Large intestine (tissue), 12 donors: Measurements from ENCODE around the gene CELF5. TPM values are rescaled to one million over a fixed set of nuclear protein-coding genes. Genes with fewer than 3 reads are reported as not detected.
A peak's percentile ranks its signal among the peaks of the same experiment; 100 is the strongest.

Source experiments
- DNase-seq, 2 donors: peaks; one replicate each; pipeline versions ENCODE4 v3.0.0 to v3.0.0-alpha.2; 2013
- H3K27ac ChIP-seq: one replicate; pipeline ENCODE4 v1.5.1; 2013; ENCODE audit warnings: low read length
- H3K27me3 ChIP-seq: 2 replicates; pipeline ENCODE4 v1.6.1; 2013; ENCODE audit warnings: low read length; ENCODE audit not compliant: control insufficient read depth, insufficient read depth
- H3K36me3 ChIP-seq: 2 replicates; pipeline ENCODE4 v1.6.1; 2013; ENCODE audit warnings: low read length; ENCODE audit not compliant: control insufficient read depth, insufficient read depth
- H3K4me1 ChIP-seq: one replicate; pipeline ENCODE4 v1.6.1; 2013; ENCODE audit warnings: low read length; ENCODE audit not compliant: control insufficient read depth, insufficient read depth
- H3K4me3 ChIP-seq: one replicate; pipeline ENCODE4 v1.5.1; 2013; ENCODE audit warnings: low read length
- H3K9me3 ChIP-seq: one replicate; pipeline ENCODE4 v1.6.1; 2013; ENCODE audit warnings: mild to moderate bottlenecking, low read depth, low read length, moderate library complexity; ENCODE audit not compliant: control insufficient read depth
- WGBS: methylation state at CpG from one replicate; pipeline ENCODE4 v1.1.5; 2013; ENCODE audit warnings: low lambda C conversion rate; ENCODE audit not compliant: insufficient coverage; 5-methylcytosine and 5-hydroxymethylcytosine counted together
- long read RNA-seq, 11 donors: transcript quantifications; one replicate each; lab custom pipeline, GENCODE V29; 2026
- polyA plus RNA-seq: library from polyadenylated mRNA; unstranded; fragments of 120-200 nt; gene quantifications from one replicate; pipeline ENCODE4 v1.2.1, GENCODE V29; 2013

The CELF5 gene
- 3.1 TPM for polyA plus RNA-seq
- long read RNA-seq, donor 1, result 0 reads
- long read RNA-seq, donor 2, result 0 reads
- long read RNA-seq, donor 3, result 0 reads
- long read RNA-seq, donor 4, result 0 reads
- long read RNA-seq, donor 5, result 0 reads
- long read RNA-seq, donor 6, result 0 reads
- long read RNA-seq, donor 7, result 0 reads
- long read RNA-seq, donor 8, result 0 reads
- long read RNA-seq, donor 9, result 0 reads
- long read RNA-seq, donor 10, result 0 reads
- long read RNA-seq, donor 11, result 0 reads

GRCh38 chr19:3224346-3225168 is at the start of gene CELF5:
Gene CELF5 (plus strand): TSS chr19:3224661. CDS start chr19:3224740, 79 bp downstream.
- Histone ChIP-seq H3K27me3 (peaks cover 54% of the 10 kb centered on the region), H3K4me3 (no peak within 1 kb of the TSS), H3K36me3 (no peaks in the 10 kb centered on the region), H3K4me1 (no peaks in the 10 kb centered on the region), H3K9me3 (no peaks in the 10 kb centered on the region), H3K27ac (no peak within 1 kb of the TSS)
- WGBS, result no CpG with 5 or more reads among the region's 94 CpGs
- DNase-seq, result peak in 1 of 2 donors; percentile 32

- no peaks in the 10 kb centered on the region for H3K4me1 ChIP-seq
- H3K27ac ChIP-seq, result no peak overlapping the region
- peaks cover 18% of the 10 kb centered on the region for H3K9me3 ChIP-seq
- DNase-seq, result peak in 1 of 2 donors; percentile 49
- WGBS, result no CpG with 5 or more reads among the region's 17 CpGs
- H3K4me3 ChIP-seq, result no peak overlapping the region
- H3K36me3 ChIP-seq, result no peaks in the 10 kb centered on the region
- no peaks in the 10 kb centered on the region for H3K27me3 ChIP-seq
These were observed 48.4 kb upstream of the CELF5 start for GRCh38 chr19:3175781-3176714.

- no peaks in the 10 kb centered on the region for H3K27me3 ChIP-seq
- DNase-seq, result no peak
- H3K27ac ChIP-seq, result no peak overlapping the region
- H3K4me3 ChIP-seq, result no peak overlapping the region
- no peaks in the 10 kb centered on the region for H3K4me1 ChIP-seq
- peaks cover 18% of the 10 kb centered on the region for H3K9me3 ChIP-seq
- WGBS, result no CpG with 5 or more reads among the region's 11 CpGs
- H3K36me3 ChIP-seq, result no peaks in the 10 kb centered on the region
These were observed 47.6 kb upstream of the CELF5 start for GRCh38 chr19:3176715-3177501.

GRCh38 chr19:3178377-3178972 is 46.0 kb upstream of the CELF5 start, which contains the start of gene S1PR4:
Gene S1PR4 (plus strand): TSS chr19:3178769. CDS start chr19:3178793, 24 bp downstream.
- Histone ChIP-seq H3K9me3 (peaks cover 14% of the 10 kb centered on the region), H3K4me1 (no peaks in the 10 kb centered on the region), H3K36me3 (no peaks in the 10 kb centered on the region), H3K27ac (no peak within 1 kb of the TSS), H3K27me3 (no peaks in the 10 kb centered on the region), H3K4me3 (no peak within 1 kb of the TSS)
- DNase-seq, result no peak
- no CpG with 5 or more reads among the region's 42 CpGs for WGBS

GRCh38 chr19:3178973-3179738 is 45.3 kb upstream of the CELF5 start:
- no peaks in the 10 kb centered on the region for H3K36me3 ChIP-seq
- H3K27me3 ChIP-seq, result no peaks in the 10 kb centered on the region
- no peak for DNase-seq
- no CpG with 5 or more reads among the region's 52 CpGs for WGBS
- no peak overlapping the region for H3K4me3 ChIP-seq
- no peaks in the 10 kb centered on the region for H3K4me1 ChIP-seq
- no peak overlapping the region for H3K27ac ChIP-seq
- H3K9me3 ChIP-seq, result peaks cover 14% of the 10 kb centered on the region

- H3K9me3 ChIP-seq, result peaks cover 14% of the 10 kb centered on the region
- no peaks in the 10 kb centered on the region for H3K4me1 ChIP-seq
- no peaks in the 10 kb centered on the region for H3K27me3 ChIP-seq
- DNase-seq, result no peak
- H3K4me3 ChIP-seq, result no peak overlapping the region
- no peaks in the 10 kb centered on the region for H3K36me3 ChIP-seq
- WGBS, result no CpG with 5 or more reads among the region's 31 CpGs
- no peak overlapping the region for H3K27ac ChIP-seq
These were observed 44.6 kb upstream of the CELF5 start for GRCh38 chr19:3179739-3180293.

GRCh38 chr19:3183721-3184641 is 40.5 kb upstream of the CELF5 start:
- H3K9me3 ChIP-seq, result peaks cover 8% of the 10 kb centered on the region
- peaks cover 18% of the 10 kb centered on the region for H3K4me1 ChIP-seq
- no peaks in the 10 kb centered on the region for H3K27me3 ChIP-seq
- H3K27ac ChIP-seq, result no peak overlapping the region
- 83% methylated on average over 2 of the region's 13 CpGs for WGBS
- no peaks in the 10 kb centered on the region for H3K36me3 ChIP-seq
- DNase-seq, result no peak
- H3K4me3 ChIP-seq, result no peak overlapping the region

GRCh38 chr19:3184847-3185460 is 39.5 kb upstream of the CELF5 start:
- DNase-seq, result no peak
- Histone ChIP-seq H3K36me3 (no peaks in the 10 kb centered on the region), H3K9me3 (no peaks in the 10 kb centered on the region), H3K27me3 (no peaks in the 10 kb centered on the region), H3K4me3 (peak overlapping the region; percentile 52), H3K27ac (no peak overlapping the region), H3K4me1 (peaks cover 28% of the 10 kb centered on the region)
- WGBS, result 0% methylated on average over 2 of the region's 14 CpGs
